ENCODE measurements around the gene SMYD3.

The SMYD3 gene

DNA sequence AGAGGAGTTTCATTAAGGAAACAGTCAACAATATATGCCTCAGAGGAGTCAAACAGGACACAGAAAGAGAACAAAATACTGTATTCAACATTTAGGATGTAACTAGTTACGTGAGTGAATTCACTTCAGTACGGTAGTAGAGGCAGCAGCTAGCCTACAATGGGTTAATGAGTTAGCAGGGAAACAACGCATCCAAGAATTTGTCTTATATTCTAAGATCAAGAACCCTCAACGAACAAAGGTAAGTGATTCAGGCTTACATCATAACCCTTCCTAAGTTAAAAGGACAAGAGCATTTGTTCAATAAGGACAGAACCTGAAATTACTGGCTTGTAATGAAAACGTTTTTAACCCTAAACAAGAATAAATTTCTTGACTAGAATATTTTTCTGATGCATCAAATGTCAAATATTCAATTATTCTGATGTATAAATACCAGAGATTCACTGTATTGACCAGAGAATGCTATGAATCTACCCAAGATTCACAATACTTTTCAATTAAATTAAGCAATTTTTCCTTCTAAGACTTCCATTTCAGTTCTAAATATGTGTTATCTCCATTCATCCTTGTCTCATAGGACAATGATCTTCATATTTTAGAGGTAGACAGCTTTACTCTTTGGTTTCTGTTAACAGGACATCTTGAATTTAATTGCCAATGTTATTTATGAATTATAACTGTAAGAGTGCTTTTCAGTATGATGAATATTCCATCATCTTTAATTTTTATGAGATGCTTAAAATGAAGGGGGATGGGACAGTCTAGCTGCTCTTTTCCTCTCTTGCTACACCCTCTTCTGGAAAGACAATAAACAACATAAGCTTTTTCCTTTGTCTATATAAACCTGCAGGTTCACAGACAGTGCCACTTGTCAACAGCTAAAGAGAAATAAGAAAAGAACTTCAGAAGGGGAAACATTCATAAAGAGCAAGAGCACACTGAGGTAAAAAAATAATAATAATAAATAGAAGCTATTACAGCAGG is 209.5 kb downstream of the SMYD3 start:
- Histone ChIP-seq H3K27ac (ENCODE audit: low read length) (no peak overlapping the region), H3K9ac (ENCODE audit: low read length) (no peak overlapping the region), H3K36me3 (replicated peaks; ENCODE audit: insufficient read depth, low read length) (no peaks in the 10 kb centered on the region), H3K4me1 (ENCODE audit: low read length) (no peaks in the 10 kb centered on the region), H3K79me2 (ENCODE audit: low read length) (no peaks in the 10 kb centered on the region), H3K9me2 (replicated peaks; ENCODE audit: insufficient read depth, low read length) (no peaks in the 10 kb centered on the region), H3K4me2 (ENCODE audit: low read depth, low read length) (no peak overlapping the region), H3F3A (ENCODE audit: insufficient read depth, low read length) (no peaks in the 10 kb centered on the region), H2AFZ (ENCODE audit: low read length) (no peak overlapping the region), H3K27me3 (replicated peaks; ENCODE audit: insufficient read depth, low read length) (no peaks in the 10 kb centered on the region), H4K20me1 (ENCODE audit: insufficient read depth, low read length) (no peaks in the 10 kb centered on the region), H3K9me3 (replicated peaks; ENCODE audit: insufficient read depth, low read length) (no peaks in the 10 kb centered on the region), H3K4me3 (ENCODE audit: low read length) (no peak overlapping the region)
- TF ChIP-seq EZH2 (optimal IDR thresholded peaks at IDR 0.05; ENCODE audit: low read depth, low read length) = no peak
- TF ChIP-seq, protein P1, sequence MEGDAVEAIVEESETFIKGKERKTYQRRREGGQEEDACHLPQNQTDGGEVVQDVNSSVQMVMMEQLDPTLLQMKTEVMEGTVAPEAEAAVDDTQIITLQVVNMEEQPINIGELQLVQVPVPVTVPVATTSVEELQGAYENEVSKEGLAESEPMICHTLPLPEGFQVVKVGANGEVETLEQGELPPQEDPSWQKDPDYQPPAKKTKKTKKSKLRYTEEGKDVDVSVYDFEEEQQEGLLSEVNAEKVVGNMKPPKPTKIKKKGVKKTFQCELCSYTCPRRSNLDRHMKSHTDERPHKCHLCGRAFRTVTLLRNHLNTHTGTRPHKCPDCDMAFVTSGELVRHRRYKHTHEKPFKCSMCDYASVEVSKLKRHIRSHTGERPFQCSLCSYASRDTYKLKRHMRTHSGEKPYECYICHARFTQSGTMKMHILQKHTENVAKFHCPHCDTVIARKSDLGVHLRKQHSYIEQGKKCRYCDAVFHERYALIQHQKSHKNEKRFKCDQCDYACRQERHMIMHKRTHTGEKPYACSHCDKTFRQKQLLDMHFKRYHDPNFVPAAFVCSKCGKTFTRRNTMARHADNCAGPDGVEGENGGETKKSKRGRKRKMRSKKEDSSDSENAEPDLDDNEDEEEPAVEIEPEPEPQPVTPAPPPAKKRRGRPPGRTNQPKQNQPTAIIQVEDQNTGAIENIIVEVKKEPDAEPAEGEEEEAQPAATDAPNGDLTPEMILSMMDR (IDR thresholded peaks at IDR 0.05; ENCODE audit: low read length) = no peak
- TF ChIP-seq EZH2phosphoT487 (IDR thresholded peaks at IDR 0.05; ENCODE audit: low read length) = no peak
- DNase-seq = no peak

DNA sequence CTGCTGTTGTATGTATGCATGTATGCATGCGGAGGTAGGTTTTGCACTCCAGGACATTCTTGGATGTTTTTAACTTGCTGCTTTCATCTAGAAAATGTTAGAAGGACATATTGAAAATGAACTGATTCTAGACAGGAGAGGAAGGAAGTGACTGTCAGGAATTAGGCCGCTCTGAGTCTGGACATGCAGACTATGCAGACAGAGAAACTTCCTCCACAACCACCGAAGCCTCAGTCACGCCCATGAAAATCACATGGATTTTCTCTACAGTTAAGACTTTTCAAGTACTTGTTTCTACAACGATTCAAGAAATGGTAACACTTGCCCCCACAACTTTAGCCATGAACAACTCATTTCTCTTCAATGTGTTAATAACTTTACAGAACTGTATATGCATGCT is 211.1 kb downstream of the SMYD3 start:
- H3K9me2 ChIP-seq (replicated peaks; ENCODE audit: insufficient read depth, low read length) = no peaks in the 10 kb centered on the region
- no peaks in the 10 kb centered on the region for H3K27me3 ChIP-seq (replicated peaks; ENCODE audit: insufficient read depth, low read length)
- no peak overlapping the region for H3K27ac ChIP-seq (ENCODE audit: low read length)
- no peaks in the 10 kb centered on the region for H3K4me1 ChIP-seq (ENCODE audit: low read length)
- DNase-seq = no peak
- H3K4me2 ChIP-seq (ENCODE audit: low read depth, low read length) = no peak overlapping the region
- H4K20me1 ChIP-seq (ENCODE audit: insufficient read depth, low read length) = no peaks in the 10 kb centered on the region
- no peaks in the 10 kb centered on the region for H3K9me3 ChIP-seq (replicated peaks; ENCODE audit: insufficient read depth, low read length)
- H2AFZ ChIP-seq (ENCODE audit: low read length) = no peak overlapping the region
- TF ChIP-seq EZH2phosphoT487 (IDR thresholded peaks at IDR 0.05; ENCODE audit: low read length) (no peak), EZH2 (optimal IDR thresholded peaks at IDR 0.05; ENCODE audit: low read depth, low read length) (no peak)
- TF ChIP-seq, protein P1 (IDR thresholded peaks at IDR 0.05; ENCODE audit: low read length) = no peak
- H3K36me3 ChIP-seq (replicated peaks; ENCODE audit: insufficient read depth, low read length) = no peaks in the 10 kb centered on the region
- H3K79me2 ChIP-seq (ENCODE audit: low read length) = no peaks in the 10 kb centered on the region
- H3K9ac ChIP-seq (ENCODE audit: low read length) = no peak overlapping the region
- H3K4me3 ChIP-seq (ENCODE audit: low read length) = no peak overlapping the region
- no peaks in the 10 kb centered on the region for H3F3A ChIP-seq (ENCODE audit: insufficient read depth, low read length)

DNA sequence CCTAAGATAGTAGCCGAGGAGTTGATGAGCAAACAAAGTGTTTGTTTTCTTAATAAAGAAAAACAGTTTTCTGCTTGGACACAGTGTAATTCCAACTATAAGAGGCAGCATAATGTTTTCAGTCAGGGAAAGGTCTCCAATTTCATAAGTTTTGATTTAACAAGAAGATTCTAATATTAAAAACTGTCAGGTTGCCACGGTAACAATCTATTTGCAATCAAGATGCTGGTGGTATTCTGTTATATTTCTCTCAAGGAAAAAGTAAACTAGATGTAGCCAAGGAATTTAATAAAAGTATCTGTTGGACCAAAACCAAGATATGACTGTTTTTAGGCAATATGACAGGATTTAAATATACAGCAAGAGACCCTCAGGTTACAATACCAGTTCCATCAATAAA is 211.7 kb downstream of the SMYD3 start:
- TF ChIP-seq EZH2phosphoT487 (IDR thresholded peaks at IDR 0.05; ENCODE audit: low read length) (no peak), EZH2 (optimal IDR thresholded peaks at IDR 0.05; ENCODE audit: low read depth, low read length) (no peak)
- TF ChIP-seq, protein P1 (IDR thresholded peaks at IDR 0.05; ENCODE audit: low read length) = no peak
- Histone ChIP-seq H3K27me3 (replicated peaks; ENCODE audit: insufficient read depth, low read length) (no peaks in the 10 kb centered on the region), H3K9me3 (replicated peaks; ENCODE audit: insufficient read depth, low read length) (no peaks in the 10 kb centered on the region)

More for the DNA sequence above, 211.7 kb downstream of the SMYD3 start:
- Histone ChIP-seq H3K4me2 (ENCODE audit: low read depth, low read length) (no peak overlapping the region), H3K4me3 (ENCODE audit: low read length) (no peak overlapping the region), H3K4me1 (ENCODE audit: low read length) (no peaks in the 10 kb centered on the region), H3K36me3 (replicated peaks; ENCODE audit: insufficient read depth, low read length) (no peaks in the 10 kb centered on the region), H3F3A (ENCODE audit: insufficient read depth, low read length) (no peaks in the 10 kb centered on the region), H3K27ac (ENCODE audit: low read length) (no peak overlapping the region), H3K79me2 (ENCODE audit: low read length) (no peaks in the 10 kb centered on the region), H3K9ac (ENCODE audit: low read length) (no peak overlapping the region), H2AFZ (ENCODE audit: low read length) (no peak overlapping the region), H3K9me2 (replicated peaks; ENCODE audit: insufficient read depth, low read length) (no peaks in the 10 kb centered on the region), H4K20me1 (ENCODE audit: insufficient read depth, low read length) (no peaks in the 10 kb centered on the region)
- no peak for DNase-seq
